ENCODE data around the gene CLCN6.

GRCh38 chr1:11860083-11860482 is 54.1 kb downstream of the CLCN6 start:
- TF ChIP-seq CTCF (IDR thresholded peaks at IDR 0.05) (no peak), EZH2 (IDR thresholded peaks at IDR 0.05; ENCODE audit: borderline replicate concordance, insufficient read depth, low read depth, low read length, poor library complexity, severe bottlenecking) (no peak)

All from B cell (primary cell).